ENCODE results near the gene CYP2A13.

CYP2A13 gene

GRCh38 chr19:41131186-41131585, 42.9 kb downstream of the CYP2A13 start:
- TF ChIP-seq, protein P1, sequence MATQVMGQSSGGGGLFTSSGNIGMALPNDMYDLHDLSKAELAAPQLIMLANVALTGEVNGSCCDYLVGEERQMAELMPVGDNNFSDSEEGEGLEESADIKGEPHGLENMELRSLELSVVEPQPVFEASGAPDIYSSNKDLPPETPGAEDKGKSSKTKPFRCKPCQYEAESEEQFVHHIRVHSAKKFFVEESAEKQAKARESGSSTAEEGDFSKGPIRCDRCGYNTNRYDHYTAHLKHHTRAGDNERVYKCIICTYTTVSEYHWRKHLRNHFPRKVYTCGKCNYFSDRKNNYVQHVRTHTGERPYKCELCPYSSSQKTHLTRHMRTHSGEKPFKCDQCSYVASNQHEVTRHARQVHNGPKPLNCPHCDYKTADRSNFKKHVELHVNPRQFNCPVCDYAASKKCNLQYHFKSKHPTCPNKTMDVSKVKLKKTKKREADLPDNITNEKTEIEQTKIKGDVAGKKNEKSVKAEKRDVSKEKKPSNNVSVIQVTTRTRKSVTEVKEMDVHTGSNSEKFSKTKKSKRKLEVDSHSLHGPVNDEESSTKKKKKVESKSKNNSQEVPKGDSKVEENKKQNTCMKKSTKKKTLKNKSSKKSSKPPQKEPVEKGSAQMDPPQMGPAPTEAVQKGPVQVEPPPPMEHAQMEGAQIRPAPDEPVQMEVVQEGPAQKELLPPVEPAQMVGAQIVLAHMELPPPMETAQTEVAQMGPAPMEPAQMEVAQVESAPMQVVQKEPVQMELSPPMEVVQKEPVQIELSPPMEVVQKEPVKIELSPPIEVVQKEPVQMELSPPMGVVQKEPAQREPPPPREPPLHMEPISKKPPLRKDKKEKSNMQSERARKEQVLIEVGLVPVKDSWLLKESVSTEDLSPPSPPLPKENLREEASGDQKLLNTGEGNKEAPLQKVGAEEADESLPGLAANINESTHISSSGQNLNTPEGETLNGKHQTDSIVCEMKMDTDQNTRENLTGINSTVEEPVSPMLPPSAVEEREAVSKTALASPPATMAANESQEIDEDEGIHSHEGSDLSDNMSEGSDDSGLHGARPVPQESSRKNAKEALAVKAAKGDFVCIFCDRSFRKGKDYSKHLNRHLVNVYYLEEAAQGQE (IDR thresholded peaks at IDR 0.05; ENCODE audit: low read depth) = no peak
- TF ChIP-seq CREB1 (IDR thresholded peaks at IDR 0.05; ENCODE audit: low read depth) (no peak), TCF12 (IDR thresholded peaks at IDR 0.05; ENCODE audit: low read depth) (no peak), MAX (IDR thresholded peaks at IDR 0.05) (no peak), NFIC (IDR thresholded peaks at IDR 0.05) (no peak), EP300 (IDR thresholded peaks at IDR 0.05; ENCODE audit: borderline replicate concordance) (no peak), RAD21 (IDR thresholded peaks at IDR 0.05; ENCODE audit: low read depth) (no peak), CEBPB (IDR thresholded peaks at IDR 0.05) (no peak), FOXM1 (IDR thresholded peaks at IDR 0.05; ENCODE audit: borderline replicate concordance, low read depth) (no peak), TEAD4 (IDR thresholded peaks at IDR 0.05) (no peak), YY1 (IDR thresholded peaks at IDR 0.05; ENCODE audit: low read depth) (no peak), EGR1 (IDR thresholded peaks at IDR 0.05) (no peak), ZBTB7A (IDR thresholded peaks at IDR 0.05; ENCODE audit: low read depth) (no peak), TAF1 (IDR thresholded peaks at IDR 0.05; ENCODE audit: low read depth) (no peak)
- TF ChIP-seq, protein P2, sequence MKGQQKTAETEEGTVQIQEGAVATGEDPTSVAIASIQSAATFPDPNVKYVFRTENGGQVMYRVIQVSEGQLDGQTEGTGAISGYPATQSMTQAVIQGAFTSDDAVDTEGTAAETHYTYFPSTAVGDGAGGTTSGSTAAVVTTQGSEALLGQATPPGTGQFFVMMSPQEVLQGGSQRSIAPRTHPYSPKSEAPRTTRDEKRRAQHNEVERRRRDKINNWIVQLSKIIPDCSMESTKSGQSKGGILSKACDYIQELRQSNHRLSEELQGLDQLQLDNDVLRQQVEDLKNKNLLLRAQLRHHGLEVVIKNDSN (IDR thresholded peaks at IDR 0.05) = no peak

DNA sequence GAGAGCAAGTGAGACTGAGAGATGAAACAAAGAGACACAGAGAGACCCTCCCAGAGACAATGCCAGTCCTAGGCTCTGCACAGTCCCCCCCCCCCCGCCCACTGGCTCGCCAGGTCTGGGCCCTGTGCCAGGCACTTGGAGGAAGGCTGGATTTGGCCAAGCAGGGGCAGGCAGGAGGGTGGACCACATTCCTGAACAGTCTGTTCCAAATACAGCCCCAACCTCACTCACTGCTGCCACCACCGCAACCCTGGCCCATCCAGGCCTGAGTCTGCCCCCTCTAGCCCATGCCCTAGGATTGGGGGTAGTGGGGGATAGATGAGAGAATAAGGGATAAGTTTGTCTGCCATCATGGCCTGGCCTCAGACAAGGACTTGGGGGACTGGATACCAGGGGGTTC, 45.0 kb downstream of the CYP2A13 start:
- TF ChIP-seq TCF12 (IDR thresholded peaks at IDR 0.05; ENCODE audit: low read depth) = no peak
- TF ChIP-seq FOXM1 (IDR thresholded peaks at IDR 0.05; ENCODE audit: borderline replicate concordance, low read depth) = no peak
- no peak for TF ChIP-seq NFIC (IDR thresholded peaks at IDR 0.05)
- TF ChIP-seq TEAD4 (IDR thresholded peaks at IDR 0.05) = no peak
- TF ChIP-seq, protein P1 (IDR thresholded peaks at IDR 0.05; ENCODE audit: low read depth) = no peak
- TF ChIP-seq RAD21 (IDR thresholded peaks at IDR 0.05; ENCODE audit: low read depth) = no peak
- TF ChIP-seq, protein P2 (IDR thresholded peaks at IDR 0.05) = no peak
- TF ChIP-seq TAF1 (IDR thresholded peaks at IDR 0.05; ENCODE audit: low read depth) = no peak
- TF ChIP-seq YY1 (IDR thresholded peaks at IDR 0.05; ENCODE audit: low read depth) = no peak
- no peak for TF ChIP-seq CEBPB (IDR thresholded peaks at IDR 0.05)
- TF ChIP-seq EGR1 (IDR thresholded peaks at IDR 0.05) = no peak
- TF ChIP-seq ZBTB7A (IDR thresholded peaks at IDR 0.05; ENCODE audit: low read depth) = no peak
- no peak for TF ChIP-seq MAX (IDR thresholded peaks at IDR 0.05)

DNA sequence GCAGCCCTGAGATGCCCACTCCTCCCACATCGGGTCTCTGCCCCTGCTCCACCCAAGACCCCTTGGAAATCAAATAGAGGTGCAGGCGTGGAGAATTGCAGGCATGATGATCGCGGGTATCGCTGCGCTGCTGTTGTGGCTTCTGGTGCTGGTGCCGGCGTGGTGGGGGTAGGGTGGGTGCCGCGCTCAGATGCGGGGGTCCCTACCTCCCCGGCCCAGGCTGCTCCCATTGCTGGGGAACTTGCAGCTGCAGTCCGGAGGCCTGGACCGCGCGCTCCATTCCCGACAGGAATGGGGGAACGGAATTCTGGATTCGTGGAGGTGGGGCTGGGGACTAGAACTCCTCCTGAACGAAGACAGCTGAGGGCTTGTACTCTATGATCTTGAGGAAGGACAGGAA, 46.4 kb downstream of the CYP2A13 start:
- TF ChIP-seq NFIC (IDR thresholded peaks at IDR 0.05) (no peak), EP300 (IDR thresholded peaks at IDR 0.05; ENCODE audit: borderline replicate concordance) (no peak), TCF12 (IDR thresholded peaks at IDR 0.05; ENCODE audit: low read depth) (no peak), TEAD4 (IDR thresholded peaks at IDR 0.05) (no peak), CREB1 (IDR thresholded peaks at IDR 0.05; ENCODE audit: low read depth) (no peak), RAD21 (IDR thresholded peaks at IDR 0.05; ENCODE audit: low read depth) (no peak), FOXM1 (IDR thresholded peaks at IDR 0.05; ENCODE audit: borderline replicate concordance, low read depth) (no peak), TAF1 (IDR thresholded peaks at IDR 0.05; ENCODE audit: low read depth) (no peak), EGR1 (IDR thresholded peaks at IDR 0.05) (no peak), ZBTB7A (IDR thresholded peaks at IDR 0.05; ENCODE audit: low read depth) (no peak)
- TF ChIP-seq, protein P2 (IDR thresholded peaks at IDR 0.05) = no peak

DNA sequence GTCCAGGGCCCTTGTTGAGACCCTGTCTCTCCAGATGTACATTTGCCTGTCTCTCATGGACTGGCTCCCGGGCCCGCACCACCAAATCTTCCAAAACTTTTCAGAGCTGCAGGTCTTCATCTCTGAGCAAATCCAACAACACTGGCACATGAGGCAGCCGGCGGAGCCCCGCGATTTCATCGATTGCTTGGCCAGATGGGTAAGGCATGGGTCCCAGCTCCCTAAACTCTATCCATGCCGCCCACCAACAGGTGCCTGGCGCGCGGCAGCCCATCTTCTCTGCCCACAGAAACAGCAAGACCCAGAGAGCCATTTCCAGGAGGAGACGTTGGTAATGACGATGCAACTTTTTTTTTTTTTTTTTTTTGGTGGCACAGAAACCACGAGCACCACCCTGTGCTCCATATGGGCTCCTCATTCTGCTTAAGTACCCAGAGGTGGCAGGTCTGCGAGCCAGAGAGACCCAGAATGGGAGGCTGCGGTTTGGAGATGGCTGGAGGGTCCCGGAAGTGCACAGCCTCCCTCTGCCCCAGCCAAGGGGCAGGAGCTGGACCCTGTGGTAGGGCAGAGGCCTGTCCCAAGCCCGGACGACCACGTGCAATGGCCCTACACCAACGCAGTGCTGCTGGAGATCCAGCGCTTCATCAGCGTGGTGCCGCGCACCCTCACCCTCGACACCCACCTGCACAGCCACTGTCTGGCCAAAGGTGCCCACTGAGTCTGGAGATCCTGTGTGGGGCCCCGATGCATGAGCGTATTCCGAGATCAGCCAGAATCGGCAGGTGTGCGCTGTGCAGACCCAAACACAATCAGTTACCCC, 48.6 kb downstream of the CYP2A13 start:
- TF ChIP-seq ZBTB7A (IDR thresholded peaks at IDR 0.05; ENCODE audit: low read depth) (no peak), TCF12 (IDR thresholded peaks at IDR 0.05; ENCODE audit: low read depth) (no peak), MAX (IDR thresholded peaks at IDR 0.05) (no peak), YY1 (IDR thresholded peaks at IDR 0.05; ENCODE audit: low read depth) (no peak), EP300 (IDR thresholded peaks at IDR 0.05; ENCODE audit: borderline replicate concordance) (no peak), EGR1 (IDR thresholded peaks at IDR 0.05) (no peak), CEBPB (IDR thresholded peaks at IDR 0.05) (no peak), TEAD4 (IDR thresholded peaks at IDR 0.05) (no peak), NFIC (IDR thresholded peaks at IDR 0.05) (no peak), CREB1 (IDR thresholded peaks at IDR 0.05; ENCODE audit: low read depth) (no peak), FOXM1 (IDR thresholded peaks at IDR 0.05; ENCODE audit: borderline replicate concordance, low read depth) (no peak), RAD21 (IDR thresholded peaks at IDR 0.05; ENCODE audit: low read depth) (no peak), TAF1 (IDR thresholded peaks at IDR 0.05; ENCODE audit: low read depth) (no peak)
- TF ChIP-seq, protein P2 (IDR thresholded peaks at IDR 0.05) = no peak
- TF ChIP-seq, protein P1 (IDR thresholded peaks at IDR 0.05; ENCODE audit: low read depth) = no peak

Data from Ishikawa (cell line).